GM18861 (cell line): ENCODE results near the gene CCDC81.
"Not testable (repeated sequence)": the region's sequence is repeated elsewhere in the genome, so short reads cannot be mapped to it uniquely, and the experiment has no call there.

Experiments
- ATAC-seq: cut with Tn5 transposase; IDR thresholded peaks from one replicate; pipeline ENCODE4 v1.9.1; 2021; ENCODE audit not compliant: unreplicated experiment

The CCDC81 gene

GRCh38 chr11:86374586-86374985, at the start of gene CCDC81:
TSS of gene CCDC81 (plus strand) at chr11:86374887. CDS start at chr11:86375164, 277 bp downstream.
- no peak for ATAC-seq

GRCh38 chr11:86335131-86335767, 39.4 kb upstream of the CCDC81 start:
- ATAC-seq: no peak

- ATAC-seq: no peak
Observed at GRCh38 chr11:86337227-86337626, 37.5 kb upstream of the CCDC81 start.

- no peak for ATAC-seq
Observed at GRCh38 chr11:86341382-86341781, 33.3 kb upstream of the CCDC81 start.

GRCh38 chr11:86346513-86346912, 28.2 kb upstream of the CCDC81 start:
- ATAC-seq: no peak

GRCh38 chr11:86355256-86355655, 19.4 kb upstream of the CCDC81 start:
- no peak for ATAC-seq

GRCh38 chr11:86357412-86357811, 17.3 kb upstream of the CCDC81 start:
- ATAC-seq: not testable (repeated sequence)

- no peak for ATAC-seq
Observed at GRCh38 chr11:86358720-86359119, 16.0 kb upstream of the CCDC81 start.

GRCh38 chr11:86360775-86361395, 13.8 kb upstream of the CCDC81 start:
- no peak for ATAC-seq

- no peak for ATAC-seq
Observed at GRCh38 chr11:86363424-86363823, 11.3 kb upstream of the CCDC81 start.

GRCh38 chr11:86365546-86365945, 9.1 kb upstream of the CCDC81 start:
- ATAC-seq: no peak

GRCh38 chr11:86369668-86370067, 5.0 kb upstream of the CCDC81 start:
- ATAC-seq: no peak

GRCh38 chr11:86370171-86370570, 4.5 kb upstream of the CCDC81 start:
- no peak for ATAC-seq

GRCh38 chr11:86370922-86371594, 3.6 kb upstream of the CCDC81 start:
- no peak for ATAC-seq

GRCh38 chr11:86372041-86372440, 2.6 kb upstream of the CCDC81 start:
- no peak for ATAC-seq

GRCh38 chr11:86372586-86372985, 2.1 kb upstream of the CCDC81 start:
- no peak for ATAC-seq

- no peak for ATAC-seq
Observed at GRCh38 chr11:86374069-86374468, 618 bp upstream of the CCDC81 start.

GRCh38 chr11:86377972-86378371, 3.3 kb downstream of the CCDC81 start:
- no peak for ATAC-seq

- ATAC-seq: no peak
Observed at GRCh38 chr11:86380295-86381059, 5.8 kb downstream of the CCDC81 start.

GRCh38 chr11:86383041-86383955, 8.6 kb downstream of the CCDC81 start:
- ATAC-seq: no peak

GRCh38 chr11:86386283-86386682, 11.6 kb downstream of the CCDC81 start:
- ATAC-seq: no peak
